Measurements from ENCODE around the gene BCAS3. TPM values are rescaled to one million over a fixed set of nuclear protein-coding genes. Genes with fewer than 3 reads are reported as not detected.

Gene BCAS3
- total RNA-seq, 2 donors from 2014 or later = 12.0 to 15.6 TPM

DNA sequence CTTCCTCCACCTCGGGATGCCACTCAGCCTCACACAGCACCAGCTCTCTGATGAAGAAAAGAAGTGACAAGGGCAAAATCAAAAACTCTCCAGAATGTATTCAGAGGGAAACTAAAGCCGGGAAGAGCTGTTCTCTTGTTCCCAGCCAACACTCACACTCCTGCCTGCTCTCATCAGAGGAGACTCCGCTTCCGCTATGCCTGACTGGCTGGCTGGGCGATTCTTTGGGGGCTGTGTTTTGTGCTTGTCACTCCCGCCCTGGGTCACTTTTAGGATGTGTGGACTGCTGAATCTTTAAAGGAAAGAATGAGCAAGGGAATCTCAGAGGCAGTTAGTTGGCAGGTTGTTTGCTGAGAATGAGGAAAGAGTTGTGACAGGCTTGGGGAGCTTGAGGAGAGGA lies 667.4 kb downstream of the BCAS3 start:
- H3K27ac ChIP-seq = no peak overlapping the region
- H3K27me3 ChIP-seq = no peaks in the 10 kb centered on the region
- TF ChIP-seq, protein P1, sequence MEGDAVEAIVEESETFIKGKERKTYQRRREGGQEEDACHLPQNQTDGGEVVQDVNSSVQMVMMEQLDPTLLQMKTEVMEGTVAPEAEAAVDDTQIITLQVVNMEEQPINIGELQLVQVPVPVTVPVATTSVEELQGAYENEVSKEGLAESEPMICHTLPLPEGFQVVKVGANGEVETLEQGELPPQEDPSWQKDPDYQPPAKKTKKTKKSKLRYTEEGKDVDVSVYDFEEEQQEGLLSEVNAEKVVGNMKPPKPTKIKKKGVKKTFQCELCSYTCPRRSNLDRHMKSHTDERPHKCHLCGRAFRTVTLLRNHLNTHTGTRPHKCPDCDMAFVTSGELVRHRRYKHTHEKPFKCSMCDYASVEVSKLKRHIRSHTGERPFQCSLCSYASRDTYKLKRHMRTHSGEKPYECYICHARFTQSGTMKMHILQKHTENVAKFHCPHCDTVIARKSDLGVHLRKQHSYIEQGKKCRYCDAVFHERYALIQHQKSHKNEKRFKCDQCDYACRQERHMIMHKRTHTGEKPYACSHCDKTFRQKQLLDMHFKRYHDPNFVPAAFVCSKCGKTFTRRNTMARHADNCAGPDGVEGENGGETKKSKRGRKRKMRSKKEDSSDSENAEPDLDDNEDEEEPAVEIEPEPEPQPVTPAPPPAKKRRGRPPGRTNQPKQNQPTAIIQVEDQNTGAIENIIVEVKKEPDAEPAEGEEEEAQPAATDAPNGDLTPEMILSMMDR (IDR thresholded peaks at IDR 0.05) = no peak
- H3K36me3 ChIP-seq = no peaks in the 10 kb centered on the region
- no peaks in the 10 kb centered on the region for H3K4me1 ChIP-seq
- no peak for DNase-seq (ENCODE audit: low spot score)
- no peaks in the 10 kb centered on the region for H3K9me3 ChIP-seq
- no peak overlapping the region for H3K4me3 ChIP-seq

DNA sequence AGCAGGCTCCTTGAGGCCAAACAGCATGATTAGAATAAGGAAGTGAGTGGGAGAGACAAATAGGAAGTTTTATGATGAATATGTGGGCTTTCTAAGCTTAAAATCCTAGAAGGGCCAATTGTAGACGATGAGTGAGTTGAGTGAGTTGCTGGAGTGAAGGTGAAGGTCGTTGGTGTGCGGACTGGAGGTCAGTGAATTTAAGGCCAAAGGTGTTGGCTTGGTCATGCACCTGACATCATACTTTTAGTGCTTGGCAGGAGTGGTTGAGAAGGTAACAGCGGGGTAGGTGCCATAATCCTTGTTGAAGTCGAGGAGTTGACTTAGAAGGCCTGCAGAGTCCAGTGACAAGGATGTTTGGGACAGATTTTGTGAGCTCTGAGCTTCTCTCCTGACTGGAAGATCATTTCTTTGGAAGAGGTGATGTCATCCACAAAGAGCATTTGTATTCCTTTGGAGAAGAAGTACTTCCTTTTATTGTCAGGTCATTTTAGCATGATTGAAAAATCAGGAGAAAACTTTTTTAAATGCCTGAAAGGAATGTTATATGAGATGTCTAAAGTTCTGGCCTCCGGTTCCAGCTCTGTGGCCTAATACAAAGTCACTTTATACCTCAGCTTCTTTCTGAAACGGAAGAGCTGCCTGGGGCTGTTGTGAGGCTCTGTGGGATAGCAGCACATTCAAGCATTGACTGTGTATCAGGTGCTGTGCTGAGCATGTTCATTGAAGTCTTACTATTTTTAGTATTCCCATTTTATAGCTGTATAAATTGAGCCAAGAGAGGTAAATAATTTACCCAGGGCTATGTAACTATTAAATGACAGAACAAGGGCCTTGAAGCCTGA lies 668.4 kb downstream of the BCAS3 start:
- TF ChIP-seq, protein P1 (IDR thresholded peaks at IDR 0.05) = no peak
- Histone ChIP-seq H3K36me3 (no peaks in the 10 kb centered on the region), H3K4me3 (no peak overlapping the region), H3K4me1 (no peaks in the 10 kb centered on the region), H3K9me3 (no peaks in the 10 kb centered on the region), H3K27ac (no peak overlapping the region), H3K27me3 (no peaks in the 10 kb centered on the region)
- DNase-seq (ENCODE audit: low spot score) = no peak

DNA sequence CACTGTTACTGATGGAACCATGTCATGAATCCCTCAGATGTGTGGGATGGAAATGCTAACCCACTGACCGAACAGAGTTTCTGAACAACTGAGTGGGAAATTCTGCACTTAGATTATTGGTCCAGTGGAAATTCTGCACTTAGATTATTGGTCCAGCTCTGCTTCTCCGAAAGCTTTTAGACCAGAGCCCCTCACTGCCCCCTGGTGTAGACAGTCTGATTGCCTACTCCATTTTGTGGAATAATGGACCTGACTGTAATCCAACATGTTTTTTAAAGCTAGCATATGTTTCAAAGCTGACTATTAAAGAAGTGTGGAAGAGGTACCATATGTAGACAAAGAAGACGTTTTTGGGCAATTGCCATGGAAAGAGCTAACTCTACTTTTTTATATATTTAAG lies 671.7 kb downstream of the BCAS3 start:
- H3K36me3 ChIP-seq = no peaks in the 10 kb centered on the region
- no peaks in the 10 kb centered on the region for H3K9me3 ChIP-seq
- no peak overlapping the region for H3K4me3 ChIP-seq
- DNase-seq (ENCODE audit: low spot score) = no peak
- TF ChIP-seq, protein P1 (IDR thresholded peaks at IDR 0.05) = peak in 1 of 2 donors; percentile 15
- H3K27ac ChIP-seq = no peak overlapping the region
- no peaks in the 10 kb centered on the region for H3K4me1 ChIP-seq
- H3K27me3 ChIP-seq = no peaks in the 10 kb centered on the region

DNA sequence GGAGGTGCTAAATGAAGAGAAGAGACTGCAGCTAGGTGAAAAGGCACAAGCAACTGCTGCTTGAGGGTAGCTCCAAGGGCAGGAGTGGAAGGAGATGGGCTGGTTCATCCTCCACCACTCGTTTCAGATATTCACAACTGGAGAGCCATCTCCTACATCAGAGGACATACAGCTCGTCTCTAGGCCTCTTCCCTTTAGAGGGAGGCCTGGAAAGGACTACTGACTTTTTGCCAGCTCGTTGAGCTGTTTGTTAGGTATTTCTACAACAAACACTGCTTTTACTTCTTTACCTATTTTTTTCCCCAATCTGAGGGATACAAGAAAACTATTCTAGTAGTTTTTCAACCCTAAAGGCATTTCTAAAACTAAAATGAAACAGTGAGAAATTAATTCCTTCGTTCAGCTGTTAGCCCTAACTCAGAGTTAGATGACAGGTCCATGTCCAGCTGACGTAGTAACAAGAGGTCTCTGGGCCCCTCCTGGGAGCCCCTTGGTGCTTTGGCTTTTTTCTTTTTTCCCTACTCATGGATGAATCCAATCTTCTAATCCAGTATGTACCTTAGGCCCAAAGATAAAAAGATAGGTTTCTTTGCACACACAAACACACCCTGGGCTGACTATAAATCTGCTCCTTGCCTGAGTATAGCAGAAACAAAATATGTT lies 674.2 kb downstream of the BCAS3 start:
- no peak for DNase-seq (ENCODE audit: low spot score)
- Histone ChIP-seq H3K9me3 (no peaks in the 10 kb centered on the region), H3K27me3 (no peaks in the 10 kb centered on the region), H3K4me3 (no peak overlapping the region), H3K4me1 (no peaks in the 10 kb centered on the region), H3K27ac (no peak overlapping the region), H3K36me3 (no peaks in the 10 kb centered on the region)
- TF ChIP-seq, protein P1 (IDR thresholded peaks at IDR 0.05) = no peak

DNA sequence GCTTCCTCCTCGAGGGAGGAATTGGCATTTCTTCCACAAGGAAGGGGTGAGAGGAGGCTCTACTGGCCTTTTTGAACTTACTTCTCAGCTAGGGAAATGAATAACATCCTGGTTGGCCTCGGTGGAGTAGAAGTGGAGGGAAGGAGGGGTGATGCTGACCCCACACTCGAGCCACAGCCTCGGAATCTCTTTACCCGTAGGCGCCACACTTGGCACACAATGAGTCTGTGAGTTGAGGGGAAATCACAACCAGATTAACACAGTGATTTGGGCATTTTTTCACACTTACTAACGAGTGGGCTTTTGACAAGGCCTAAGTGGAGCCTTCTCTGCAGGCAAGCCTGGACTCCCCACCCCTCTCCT lies 674.7 kb downstream of the BCAS3 start:
- H3K4me1 ChIP-seq = no peaks in the 10 kb centered on the region
- TF ChIP-seq, protein P1 (IDR thresholded peaks at IDR 0.05) = no peak

More for the DNA sequence above, 674.7 kb downstream of the BCAS3 start:
- H3K4me3 ChIP-seq = no peak overlapping the region
- H3K27ac ChIP-seq = no peak overlapping the region
- H3K9me3 ChIP-seq = no peaks in the 10 kb centered on the region
- H3K36me3 ChIP-seq = no peaks in the 10 kb centered on the region
- no peak for DNase-seq (ENCODE audit: low spot score)
- H3K27me3 ChIP-seq = no peaks in the 10 kb centered on the region
